GM23338 (cell line): Measurements from ENCODE around the gene CD34. TPM values are rescaled to one million over a fixed set of nuclear protein-coding genes. Genes with fewer than 3 reads are reported as not detected.

Experiments
- ATAC-seq: fragments of 200-7000 bp; cut with Tn5 transposase; 3 replicates; pipeline ENCODE4 v1.9.1; 2020
- DNase-seq: peaks from one replicate; pipeline ENCODE4 v3.0.0-alpha.2; 2015; ENCODE audit warnings: low spot score
- H2AFZ ChIP-seq: fragments of 200-600 bp; sonication (generic); 2 replicates; pipeline ENCODE4 v1.8.0; 2016; ENCODE audit warnings: antibody characterized with exemption, mild to moderate bottlenecking, moderate library complexity
- H3F3A ChIP-seq: fragments of 200-600 bp; sonication (generic); replicated peaks from 2 replicates; pipeline ENCODE4 v1.8.0; 2017; ENCODE audit warnings: antibody characterized with exemption, mixed run types, low read depth
- H3K27ac ChIP-seq: fragments of 200-600 bp; sonication (generic); 2 replicates; pipeline ENCODE4 v1.6.1; 2016; ENCODE audit warnings: low read depth
- H3K27me3 ChIP-seq: fragments of 200-600 bp; sonication (generic); 2 replicates; pipeline ENCODE4 v1.8.0; 2016; ENCODE audit warnings: mild to moderate bottlenecking, mixed run types, moderate library complexity; ENCODE audit not compliant: insufficient read depth
- H3K36me3 ChIP-seq: fragments of 200-600 bp; sonication (generic); 2 replicates; pipeline ENCODE4 v1.8.0; 2016; ENCODE audit warnings: mild to moderate bottlenecking; ENCODE audit not compliant: insufficient read depth
- H3K4me1 ChIP-seq: fragments of 200-600 bp; sonication (generic); 2 replicates; pipeline ENCODE4 v1.8.0; 2016; ENCODE audit warnings: mild to moderate bottlenecking, moderate library complexity; ENCODE audit not compliant: insufficient read depth
- H3K4me2 ChIP-seq: fragments of 200-600 bp; sonication (generic); 2 replicates; pipeline ENCODE4 v1.7.1; 2017; ENCODE audit warnings: mixed run types
- H3K4me3 ChIP-seq: fragments of 200-600 bp; sonication (generic); 2 replicates; pipeline ENCODE4 v1.6.1; 2016; ENCODE audit warnings: mixed run types
- H3K79me2 ChIP-seq: fragments of 200-600 bp; sonication (generic); replicated peaks from 2 replicates; pipeline ENCODE4 v1.8.0; 2017; ENCODE audit warnings: mild to moderate bottlenecking; ENCODE audit not compliant: insufficient read depth
- H3K9me2 ChIP-seq: fragments of 200-600 bp; sonication (generic); 2 replicates; pipeline ENCODE4 v1.8.0; 2017; ENCODE audit not compliant: insufficient read depth
- H4K20me1 ChIP-seq: fragments of 200-600 bp; sonication (generic); replicated peaks from 2 replicates; pipeline ENCODE4 v1.8.0; 2017; ENCODE audit warnings: mild to moderate bottlenecking; ENCODE audit not compliant: insufficient read depth
- H3K27ac Mint-ChIP-seq: 2 replicates; pipeline ENCODE4 v1.8.0; 2020; ENCODE audit warnings: inconsistent platforms, mild to moderate bottlenecking, moderate library complexity, mixed read lengths
- H3K27me3 Mint-ChIP-seq: 3 replicates; pipeline ENCODE4 v1.8.0; 2022; ENCODE audit warnings: low read depth, mild to moderate bottlenecking, moderate library complexity, mixed read lengths, inconsistent platforms; ENCODE audit not compliant: insufficient read depth, poor library complexity
- H3K36me3 Mint-ChIP-seq: 3 replicates; pipeline ENCODE4 v1.8.0; 2021; ENCODE audit warnings: low read depth, mild to moderate bottlenecking, inconsistent platforms, moderate library complexity, mixed read lengths
- H3K4me1 Mint-ChIP-seq: 3 replicates; pipeline ENCODE4 v1.8.0; 2020; ENCODE audit warnings: mild to moderate bottlenecking, inconsistent platforms, mixed read lengths
- H3K4me3 Mint-ChIP-seq: 3 replicates; pipeline ENCODE4 v1.8.0; 2021; ENCODE audit warnings: moderate library complexity, mild to moderate bottlenecking, inconsistent platforms, mixed read lengths
- H3K9me3 Mint-ChIP-seq: 3 replicates; pipeline ENCODE4 v1.8.0; 2020; ENCODE audit warnings: moderate library complexity, mild to moderate bottlenecking, inconsistent platforms, mixed read lengths
- CREB1 ChIP-seq: fragments of 250-450 bp; sonication (Bioruptor Pico); IDR thresholded peaks from 2 replicates; pipeline ENCODE4 v1.5.0; 2020; ENCODE audit warnings: low read depth, mild to moderate bottlenecking, moderate library complexity
- JUNB ChIP-seq: IDR thresholded peaks from one replicate; pipeline ENCODE4 v1.6.1; 2016; ENCODE audit warnings: antibody characterized with exemption; ENCODE audit not compliant: unreplicated experiment
- NANOG ChIP-seq: IDR thresholded peaks from 2 replicates; pipeline ENCODE4 v1.6.1; 2016; ENCODE audit warnings: antibody characterized with exemption, borderline replicate concordance
- POLR2AphosphoS5 ChIP-seq: IDR thresholded peaks from 2 replicates; pipeline ENCODE4 v1.6.1; 2016; ENCODE audit warnings: antibody characterized with exemption, low read depth
- ZNF114 ChIP-seq: fragments of 250-450 bp; sonication (Bioruptor Pico); IDR thresholded peaks from 2 replicates; pipeline ENCODE4 v1.5.0; 2020; ENCODE audit warnings: mild to moderate bottlenecking, moderate library complexity
- ZNF331 ChIP-seq: fragments of 250-450 bp; sonication (Bioruptor Pico); IDR thresholded peaks from 2 replicates; pipeline ENCODE4 v1.5.0; 2020; ENCODE audit warnings: low read depth, mild to moderate bottlenecking, moderate library complexity
- polyA plus RNA-seq: library from polyadenylated mRNA; unstranded; fragments of >200 nt; fragmentation: Nextera tagmentation; extraction: Ambion mirVana; gene quantifications from 2 replicates; pipeline ENCODE4 v1.2.1, GENCODE V29; 2016
- total RNA-seq: library from RNA; depleted of rRNA; stranded (reverse); fragments of >200 nt; shearing (Covaris generic); gene quantifications from 2 replicates; pipeline ENCODE4 v1.2.3, GENCODE V29; 2014
- TF ChIP-seq, protein P1 (sequence below): IDR thresholded peaks from one replicate; pipeline ENCODE4 v1.6.1; 2018; ENCODE audit warnings: antibody characterized with exemption; ENCODE audit not compliant: unreplicated experiment
- TF ChIP-seq, protein P2 (sequence below): IDR thresholded peaks from 2 replicates; pipeline ENCODE4 v1.6.1; 2016; ENCODE audit warnings: antibody characterized with exemption
- TF ChIP-seq, protein P3 (sequence below), 2 experiments: fragments of 200-600 bp in 1 of 2; sonication (generic) in 1 of 2; conservative IDR thresholded peaks; 2 replicates each; pipeline versions ENCODE4 v1.5.1 to v1.6.1; 2016 to 2017; ENCODE audit warnings: antibody characterized with exemption in 2 of 2, low read depth in 2 of 2, mild to moderate bottlenecking in 2 of 2, moderate library complexity in 1 of 2

CD34 gene
- total and polyA plus RNA-seq, 2 experiments from 2014 or later = 0.07 to 0.18 TPM

DNA sequence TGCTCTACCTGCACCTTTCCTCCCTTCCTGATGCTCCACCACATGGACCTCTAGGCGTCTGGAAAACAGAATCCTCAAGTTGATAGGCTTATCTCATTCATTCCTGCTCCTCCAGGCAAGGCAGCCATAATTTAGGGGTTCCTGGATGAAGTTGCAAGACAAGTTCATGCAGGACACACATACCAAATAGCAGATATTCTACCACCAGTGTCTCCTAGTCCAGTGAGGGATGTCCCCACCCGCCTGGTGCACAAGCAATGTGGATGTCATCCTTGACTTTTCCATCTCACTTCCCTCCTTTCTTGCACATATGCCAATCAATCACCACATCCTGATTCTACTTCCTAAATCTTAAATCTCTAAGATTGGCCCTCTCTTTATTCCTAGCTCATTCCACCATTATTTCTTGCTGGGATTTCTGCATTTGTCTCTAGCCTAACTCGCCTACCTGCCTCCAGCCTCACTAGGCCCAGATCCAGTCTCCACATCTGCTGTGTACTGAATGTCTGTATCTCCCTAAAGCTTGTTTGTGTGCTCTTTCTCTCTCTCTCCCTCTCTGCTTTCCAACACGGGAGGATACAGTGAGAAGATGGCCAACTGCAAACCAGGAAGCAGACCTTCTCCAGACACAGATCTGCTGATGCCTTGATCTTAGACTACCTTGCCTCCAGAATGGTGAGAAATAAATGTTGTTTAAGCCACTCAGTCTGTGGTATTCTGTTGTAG is 40.5 kb downstream of the CD34 start:
- no peak overlapping the region for H2AFZ ChIP-seq
- 0 out of 2 replicates have a peak, but pooled peaks cover 4% of the 10 kb centered on the region for H3F3A ChIP-seq
- H3K36me3 ChIP-seq = no peaks in the 10 kb centered on the region
- peaks cover 16% of the 10 kb centered on the region for H3K4me1 Mint-ChIP-seq
- H3K27ac Mint-ChIP-seq = no peak overlapping the region
- H3K27ac ChIP-seq = no peak overlapping the region
- TF ChIP-seq, protein P1, sequence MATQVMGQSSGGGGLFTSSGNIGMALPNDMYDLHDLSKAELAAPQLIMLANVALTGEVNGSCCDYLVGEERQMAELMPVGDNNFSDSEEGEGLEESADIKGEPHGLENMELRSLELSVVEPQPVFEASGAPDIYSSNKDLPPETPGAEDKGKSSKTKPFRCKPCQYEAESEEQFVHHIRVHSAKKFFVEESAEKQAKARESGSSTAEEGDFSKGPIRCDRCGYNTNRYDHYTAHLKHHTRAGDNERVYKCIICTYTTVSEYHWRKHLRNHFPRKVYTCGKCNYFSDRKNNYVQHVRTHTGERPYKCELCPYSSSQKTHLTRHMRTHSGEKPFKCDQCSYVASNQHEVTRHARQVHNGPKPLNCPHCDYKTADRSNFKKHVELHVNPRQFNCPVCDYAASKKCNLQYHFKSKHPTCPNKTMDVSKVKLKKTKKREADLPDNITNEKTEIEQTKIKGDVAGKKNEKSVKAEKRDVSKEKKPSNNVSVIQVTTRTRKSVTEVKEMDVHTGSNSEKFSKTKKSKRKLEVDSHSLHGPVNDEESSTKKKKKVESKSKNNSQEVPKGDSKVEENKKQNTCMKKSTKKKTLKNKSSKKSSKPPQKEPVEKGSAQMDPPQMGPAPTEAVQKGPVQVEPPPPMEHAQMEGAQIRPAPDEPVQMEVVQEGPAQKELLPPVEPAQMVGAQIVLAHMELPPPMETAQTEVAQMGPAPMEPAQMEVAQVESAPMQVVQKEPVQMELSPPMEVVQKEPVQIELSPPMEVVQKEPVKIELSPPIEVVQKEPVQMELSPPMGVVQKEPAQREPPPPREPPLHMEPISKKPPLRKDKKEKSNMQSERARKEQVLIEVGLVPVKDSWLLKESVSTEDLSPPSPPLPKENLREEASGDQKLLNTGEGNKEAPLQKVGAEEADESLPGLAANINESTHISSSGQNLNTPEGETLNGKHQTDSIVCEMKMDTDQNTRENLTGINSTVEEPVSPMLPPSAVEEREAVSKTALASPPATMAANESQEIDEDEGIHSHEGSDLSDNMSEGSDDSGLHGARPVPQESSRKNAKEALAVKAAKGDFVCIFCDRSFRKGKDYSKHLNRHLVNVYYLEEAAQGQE = no peak
- TF ChIP-seq, protein P2, sequence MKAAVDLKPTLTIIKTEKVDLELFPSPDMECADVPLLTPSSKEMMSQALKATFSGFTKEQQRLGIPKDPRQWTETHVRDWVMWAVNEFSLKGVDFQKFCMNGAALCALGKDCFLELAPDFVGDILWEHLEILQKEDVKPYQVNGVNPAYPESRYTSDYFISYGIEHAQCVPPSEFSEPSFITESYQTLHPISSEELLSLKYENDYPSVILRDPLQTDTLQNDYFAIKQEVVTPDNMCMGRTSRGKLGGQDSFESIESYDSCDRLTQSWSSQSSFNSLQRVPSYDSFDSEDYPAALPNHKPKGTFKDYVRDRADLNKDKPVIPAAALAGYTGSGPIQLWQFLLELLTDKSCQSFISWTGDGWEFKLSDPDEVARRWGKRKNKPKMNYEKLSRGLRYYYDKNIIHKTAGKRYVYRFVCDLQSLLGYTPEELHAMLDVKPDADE = no peak
- no peak for TF ChIP-seq ZNF331
- no peak for TF ChIP-seq ZNF114
- TF ChIP-seq JUNB = no peak
- H3K4me3 ChIP-seq = no peak overlapping the region
- peaks cover 7% of the 10 kb centered on the region; the same call in 1 of the 2 replicates for H3K4me1 ChIP-seq
- no peaks in the 10 kb centered on the region for H3K9me3 Mint-ChIP-seq
- no peaks in the 10 kb centered on the region for H4K20me1 ChIP-seq
- H3K36me3 Mint-ChIP-seq = no peaks in the 10 kb centered on the region
- H3K27me3 ChIP-seq = peaks cover 28% of the 10 kb centered on the region
- H3K4me3 Mint-ChIP-seq = peak overlapping the region; percentile 73; the same call in 1 of the 3 replicates
- H3K79me2 ChIP-seq = no peaks in the 10 kb centered on the region
- DNase-seq = no peak
- H3K9me2 ChIP-seq = no peaks in the 10 kb centered on the region
- no peak overlapping the region for H3K4me2 ChIP-seq
- H3K27me3 Mint-ChIP-seq = peaks cover 19% of the 10 kb centered on the region
- no peak for ATAC-seq

DNA sequence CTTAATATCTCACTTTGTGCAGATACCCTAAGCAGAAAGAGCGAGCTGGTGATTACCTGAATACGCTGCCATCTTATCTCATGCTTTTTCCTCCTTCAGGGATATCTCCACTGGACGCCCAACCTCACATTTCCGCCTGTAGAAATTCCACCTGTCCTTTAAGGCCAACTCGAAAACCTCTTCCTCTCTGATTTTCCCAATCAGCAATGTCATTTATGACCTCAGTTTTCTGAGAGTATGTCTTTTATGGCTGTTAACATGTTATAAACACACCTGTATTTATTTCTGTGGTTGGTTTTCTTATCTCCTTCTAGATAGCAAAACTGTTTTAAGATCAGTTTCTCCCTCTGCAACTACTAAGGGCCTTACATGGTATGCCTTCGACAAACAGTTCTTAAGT is 41.1 kb downstream of the CD34 start:
- Histone ChIP-seq H3K27ac (no peak overlapping the region), H3K4me3 (peak overlapping the region; percentile 68; the same call in 1 of the 2 replicates), H3K27me3 (peaks cover 28% of the 10 kb centered on the region), H3K36me3 (no peaks in the 10 kb centered on the region), H2AFZ (peak overlapping the region; percentile 97; the same call in 1 of the 2 replicates), H3K4me1 (peaks cover 7% of the 10 kb centered on the region; the same call in 1 of the 2 replicates), H4K20me1 (no peaks in the 10 kb centered on the region), H3K4me2 (peak overlapping the region; percentile 92), H3K79me2 (no peaks in the 10 kb centered on the region), H3K9me2 (no peaks in the 10 kb centered on the region), H3F3A (0 out of 2 replicates have a peak, but pooled peaks cover 4% of the 10 kb centered on the region)
- Mint-ChIP-seq H3K27ac (no peak overlapping the region), H3K36me3 (no peaks in the 10 kb centered on the region), H3K4me1 (peaks cover 16% of the 10 kb centered on the region), H3K27me3 (peaks cover 19% of the 10 kb centered on the region), H3K4me3 (peak overlapping the region; percentile 73), H3K9me3 (no peaks in the 10 kb centered on the region)
- ATAC-seq (no peak), DNase-seq (no peak)
- TF ChIP-seq ZNF331 = no peak
- TF ChIP-seq JUNB = no peak
- no peak for TF ChIP-seq CREB1 (CRISPR knock-in tag)
- no peak for TF ChIP-seq POLR2AphosphoS5
- TF ChIP-seq, protein P2 = no peak
- TF ChIP-seq, protein P3, sequence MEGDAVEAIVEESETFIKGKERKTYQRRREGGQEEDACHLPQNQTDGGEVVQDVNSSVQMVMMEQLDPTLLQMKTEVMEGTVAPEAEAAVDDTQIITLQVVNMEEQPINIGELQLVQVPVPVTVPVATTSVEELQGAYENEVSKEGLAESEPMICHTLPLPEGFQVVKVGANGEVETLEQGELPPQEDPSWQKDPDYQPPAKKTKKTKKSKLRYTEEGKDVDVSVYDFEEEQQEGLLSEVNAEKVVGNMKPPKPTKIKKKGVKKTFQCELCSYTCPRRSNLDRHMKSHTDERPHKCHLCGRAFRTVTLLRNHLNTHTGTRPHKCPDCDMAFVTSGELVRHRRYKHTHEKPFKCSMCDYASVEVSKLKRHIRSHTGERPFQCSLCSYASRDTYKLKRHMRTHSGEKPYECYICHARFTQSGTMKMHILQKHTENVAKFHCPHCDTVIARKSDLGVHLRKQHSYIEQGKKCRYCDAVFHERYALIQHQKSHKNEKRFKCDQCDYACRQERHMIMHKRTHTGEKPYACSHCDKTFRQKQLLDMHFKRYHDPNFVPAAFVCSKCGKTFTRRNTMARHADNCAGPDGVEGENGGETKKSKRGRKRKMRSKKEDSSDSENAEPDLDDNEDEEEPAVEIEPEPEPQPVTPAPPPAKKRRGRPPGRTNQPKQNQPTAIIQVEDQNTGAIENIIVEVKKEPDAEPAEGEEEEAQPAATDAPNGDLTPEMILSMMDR (conservative IDR thresholded peaks at IDR 0.05; ENCODE audit: low read depth in 2 of 2) = no peak
- TF ChIP-seq ZNF114 = no peak
- no peak for TF ChIP-seq NANOG
